A549 (cell line): ENCODE results near the gene DHX32. TPM values are rescaled to one million over a fixed set of nuclear protein-coding genes. Genes with fewer than 3 reads are reported as not detected.

ENCODE experiments used
- ATAC-seq, 2 experiments: fragments of 200-7000 bp in 1 of 2; fragments of >200 bp in 1 of 2; cut with Nextera tagmentation in 1 of 2; cut with Tn5 transposase in 1 of 2; 3 replicates each; pipeline versions ENCODE4 v1.8.0 to v1.9.1; 2018 to 2020; ENCODE audit warnings: mild to moderate bottlenecking in 1 of 2, moderate library complexity in 1 of 2
- CTCF ChIA-PET: fragments of 300-600 bp; sonication (Branson Sonifier 250); formaldehyde crosslinking; extraction: SDS; loops from one replicate; lab custom pipeline; 2021; ENCODE audit warnings: antibody characterized with exemption, inconsistent platforms; lab: Yijun Ruan, JAX
- POLR2A ChIA-PET: fragments of 350-600 bp; formaldehyde crosslinking; extraction: SDS; loops from one replicate; lab custom pipeline; 2021; ENCODE audit warnings: antibody characterized with exemption, inconsistent platforms; lab: Yijun Ruan, JAX
- DNase-seq, 2 experiments: peaks; one replicate each; pipeline versions ENCODE4 v3.0.0 to v3.0.0-alpha.2; 2011 to 2016; ENCODE audit warnings: low read depth in 1 of 2, low spot score in 1 of 2
- FAIRE-seq: peaks from 2 replicates; lab custom pipeline; 2011; peaks lifted over from hg19 to GRCh38; lab: Jason Lieb, UNC
- H3K27ac ChIP-seq, 2 experiments: fragments of >200 bp; sonication (Bioruptor Twin); formaldehyde crosslinking; 3 replicates each; pipeline ENCODE4 v1.5.1; 2016 to 2017
- H3K4me1 ChIP-seq: fragments of >200 bp; sonication (Bioruptor Twin); formaldehyde crosslinking; 3 replicates; pipeline ENCODE4 v1.6.1; 2016
- H3K4me2 ChIP-seq: fragments of >200 bp; sonication (Bioruptor Twin); formaldehyde crosslinking; 3 replicates; pipeline ENCODE4 v1.6.1; 2016
- H3K4me3 ChIP-seq: fragments of >200 bp; sonication (Bioruptor Twin); formaldehyde crosslinking; 3 replicates; pipeline ENCODE4 v1.5.1; 2016
- H3K9me3 ChIP-seq: fragments of >200 bp; sonication (Bioruptor Twin); formaldehyde crosslinking; 3 replicates; pipeline ENCODE4 v1.6.1; 2016
- BHLHE40 ChIP-seq: IDR thresholded peaks from 2 replicates; pipeline ENCODE4 v1.6.1; 2012; ENCODE audit warnings: low read depth, low read length, inconsistent platforms
- CBX8 ChIP-seq: fragments of 200-600 bp; sonication (generic); IDR thresholded peaks from 2 replicates; pipeline ENCODE4 v1.6.1; 2016
- CHD4 ChIP-seq: fragments of 200-600 bp; sonication (generic); IDR thresholded peaks from 2 replicates; pipeline ENCODE4 v1.6.1; 2016; ENCODE audit warnings: antibody characterized with exemption, mild to moderate bottlenecking, borderline replicate concordance
- EP300 ChIP-seq, 2 experiments: fragments of >200 bp; sonication (Bioruptor Twin); formaldehyde crosslinking; IDR thresholded peaks; 2 replicates in 1 of 2; 3 replicates in 1 of 2; pipeline ENCODE4 v1.6.1; 2016 to 2017
- ESRRA ChIP-seq: fragments of 150-350 bp; IDR thresholded peaks from 2 replicates; pipeline ENCODE4 v1.6.1; 2014; ENCODE audit warnings: mild to moderate bottlenecking, low read length, borderline replicate concordance
- HOXB5 ChIP-seq: fragments of 250-450 bp; sonication (Bioruptor Pico); IDR thresholded peaks from 2 replicates; pipeline ENCODE4 v1.5.0; 2020; ENCODE audit warnings: mild to moderate bottlenecking, moderate library complexity
- MYC ChIP-seq: IDR thresholded peaks from 2 replicates; pipeline ENCODE4 v1.6.1; 2012; ENCODE audit warnings: mild to moderate bottlenecking, inconsistent platforms, low read length, improper control_type of control experiment, borderline replicate concordance
- NFE2L2 ChIP-seq: fragments of 150-350 bp; conservative IDR thresholded peaks from 2 replicates; pipeline ENCODE4 v1.6.1; 2014; ENCODE audit warnings: low read length
- NPAS2 ChIP-seq: fragments of 250-450 bp; sonication (Bioruptor Pico); IDR thresholded peaks from 2 replicates; pipeline ENCODE4 v1.8.0; 2022; ENCODE audit warnings: mild to moderate bottlenecking, moderate library complexity, borderline replicate concordance
- NR3C1 ChIP-seq: fragments of >200 bp; sonication (Bioruptor Twin); formaldehyde crosslinking; IDR thresholded peaks from 3 replicates; pipeline ENCODE4 v1.6.1; 2017
- PBX3 ChIP-seq: IDR thresholded peaks from 2 replicates; pipeline ENCODE4 v1.6.1; 2012
- POLR2AphosphoS2 ChIP-seq: conservative IDR thresholded peaks from 2 replicates; pipeline ENCODE4 v1.6.1; 2012; ENCODE audit warnings: low read length, improper control_type of control experiment, inconsistent platforms
- RCOR1 ChIP-seq: fragments of 150-350 bp; IDR thresholded peaks from 2 replicates; pipeline ENCODE4 v1.6.1; 2014; ENCODE audit warnings: antibody characterized with exemption, low read length, low read depth
- TP53 ChIP-seq: fragments of 250-450 bp; sonication (Bioruptor Pico); IDR thresholded peaks from 2 replicates; pipeline ENCODE4 v1.5.0; 2021; ENCODE audit warnings: mild to moderate bottlenecking, moderate library complexity
- ZFP36 ChIP-seq: fragments of 450-650 bp; IDR thresholded peaks from 2 replicates; pipeline ENCODE4 v1.6.1; 2014; ENCODE audit warnings: borderline replicate concordance; ENCODE audit not compliant: partially characterized antibody
- ZSCAN20 ChIP-seq: fragments of 250-450 bp; sonication (Bioruptor Pico); IDR thresholded peaks from 2 replicates; pipeline ENCODE4 v1.8.0; 2022; ENCODE audit warnings: mild to moderate bottlenecking, moderate library complexity
- WGBS: methylation state at CpG from one replicate; pipeline ENCODE4 v1.1.6; 2017; ENCODE audit errors: missing lambda C conversion rate; 5-methylcytosine and 5-hydroxymethylcytosine counted together
- polyA plus RNA-seq, 4 experiments: library from polyadenylated mRNA; depleted of rRNA in 3 of 4; stranded (reverse); fragments of >200 nt; fragmentation: RNase III in 1 of 4; extraction: RNeasy Plus Mini Kit Qiagen cat#74134 plus additional on column Dnase treatment in 1 of 4; gene quantifications; 2 replicates in 3 of 4; 3 replicates in 1 of 4; pipeline ENCODE4 v1.2.3, GENCODE V29; 2011 to 2017
- TF ChIP-seq, protein P1 (sequence below): fragments of 150-350 bp; IDR thresholded peaks from 2 replicates; pipeline ENCODE4 v1.6.1; 2014; ENCODE audit warnings: low read depth, mild to moderate bottlenecking, low read length
- TF ChIP-seq, protein P2 (sequence below): fragments of 450-650 bp; IDR thresholded peaks from 2 replicates; pipeline ENCODE4 v1.6.1; 2014; ENCODE audit warnings: antibody characterized with exemption

The DHX32 gene
- polyA plus RNA-seq, 2 of the 4 experiments (the other 2 are of a cell fraction) = 37.4 to 61.8 TPM

GRCh38 chr10:125848371-125848770, 32.7 kb downstream of the DHX32 start:
- DNase-seq = no peak
- Histone ChIP-seq H3K9me3 (no peaks in the 10 kb centered on the region), H3K4me2 (no peak overlapping the region), H3K27ac (no peak overlapping the region), H3K4me1 (no peaks in the 10 kb centered on the region), H3K4me3 (no peak overlapping the region)
- WGBS = 96% methylated on average over 2 of the region's 2 CpGs
- no peak for TF ChIP-seq CBX8
- TF ChIP-seq, protein P1, sequence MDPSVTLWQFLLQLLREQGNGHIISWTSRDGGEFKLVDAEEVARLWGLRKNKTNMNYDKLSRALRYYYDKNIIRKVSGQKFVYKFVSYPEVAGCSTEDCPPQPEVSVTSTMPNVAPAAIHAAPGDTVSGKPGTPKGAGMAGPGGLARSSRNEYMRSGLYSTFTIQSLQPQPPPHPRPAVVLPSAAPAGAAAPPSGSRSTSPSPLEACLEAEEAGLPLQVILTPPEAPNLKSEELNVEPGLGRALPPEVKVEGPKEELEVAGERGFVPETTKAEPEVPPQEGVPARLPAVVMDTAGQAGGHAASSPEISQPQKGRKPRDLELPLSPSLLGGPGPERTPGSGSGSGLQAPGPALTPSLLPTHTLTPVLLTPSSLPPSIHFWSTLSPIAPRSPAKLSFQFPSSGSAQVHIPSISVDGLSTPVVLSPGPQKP = no peak
- TF ChIP-seq TP53 (CRISPR knock-in tag) = no peak
- TF ChIP-seq BHLHE40 = no peak
- TF ChIP-seq NFE2L2 = no peak
- no peak for TF ChIP-seq POLR2AphosphoS2
- no peak for ATAC-seq
- POLR2A ChIA-PET = no interaction called here
- no peak for FAIRE-seq
- CTCF ChIA-PET = interaction anchor here (0.9 to 2.2 kb wide), 2 partner anchors 8 kb away, joined by 3 to 9 read pairs; no protein-coding TSS in a partner anchor

DNA sequence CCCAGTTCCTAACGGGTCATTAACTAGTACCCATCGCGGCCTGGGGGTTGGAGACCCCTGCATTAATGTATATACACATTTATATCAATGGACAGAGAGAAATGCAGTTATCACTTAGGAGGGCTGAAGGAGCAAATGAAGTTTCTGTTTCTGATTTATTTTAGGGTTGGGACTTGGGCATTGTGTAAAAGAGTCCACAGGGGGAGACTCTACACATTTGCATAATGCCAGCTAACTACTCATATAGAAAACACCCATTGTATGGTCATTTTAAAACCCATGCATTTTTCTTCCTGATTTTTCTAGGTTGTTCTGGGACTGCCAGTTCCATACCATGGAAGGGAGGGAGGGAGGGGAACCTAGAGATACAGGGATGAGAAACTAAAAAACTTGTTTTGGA, 34.2 kb downstream of the DHX32 start:
- peaks cover 3% of the 10 kb centered on the region for H3K4me1 ChIP-seq
- DNase-seq (no peak), ATAC-seq (no peak), FAIRE-seq (no peak)
- H3K27ac ChIP-seq = no peak overlapping the region
- CTCF ChIA-PET = interaction anchor here (1.7 to 2.2 kb wide), 2 partner anchors 10 to 22 kb away, joined by 4 to 9 read pairs; no protein-coding TSS in a partner anchor
- POLR2A ChIA-PET = interaction anchor here (0.9 kb wide), 1 partner anchor 8 kb away, joined by 3 read pairs; no protein-coding TSS in a partner anchor
- WGBS = 97% methylated on average over 3 of the region's 3 CpGs
- H3K4me2 ChIP-seq = no peak overlapping the region
- TF ChIP-seq NPAS2 (CRISPR knock-in tag) (no peak), NR3C1 (no peak), PBX3 (no peak), ZSCAN20 (CRISPR knock-in tag) (no peak), TP53 (CRISPR knock-in tag) (no peak), CHD4 (no peak), ESRRA (no peak), RCOR1 (no peak)
- TF ChIP-seq, protein P2, sequence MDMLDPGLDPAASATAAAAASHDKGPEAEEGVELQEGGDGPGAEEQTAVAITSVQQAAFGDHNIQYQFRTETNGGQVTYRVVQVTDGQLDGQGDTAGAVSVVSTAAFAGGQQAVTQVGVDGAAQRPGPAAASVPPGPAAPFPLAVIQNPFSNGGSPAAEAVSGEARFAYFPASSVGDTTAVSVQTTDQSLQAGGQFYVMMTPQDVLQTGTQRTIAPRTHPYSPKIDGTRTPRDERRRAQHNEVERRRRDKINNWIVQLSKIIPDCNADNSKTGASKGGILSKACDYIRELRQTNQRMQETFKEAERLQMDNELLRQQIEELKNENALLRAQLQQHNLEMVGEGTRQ = no peak
- H3K9me3 ChIP-seq = no peaks in the 10 kb centered on the region
- H3K4me3 ChIP-seq = no peak overlapping the region

DNA sequence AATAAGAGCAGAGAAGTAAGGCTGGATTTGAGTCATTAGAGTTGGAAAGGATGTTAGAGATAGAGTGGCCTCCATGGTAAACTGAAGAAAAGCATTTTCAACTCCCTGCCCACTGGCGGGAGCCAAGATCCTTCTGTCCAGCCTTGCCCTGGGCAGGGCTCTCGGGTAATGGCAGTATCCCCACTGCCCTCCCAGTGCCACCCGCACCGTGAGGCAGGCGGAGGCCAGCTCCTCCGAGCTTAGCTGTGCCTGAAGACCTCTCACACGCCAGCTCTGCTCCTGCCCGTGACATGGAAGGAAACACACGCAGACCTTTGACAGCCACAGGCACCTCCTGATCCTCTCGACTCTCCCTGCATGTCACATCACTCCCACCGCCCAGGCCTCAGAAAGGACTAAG, 35.5 kb downstream of the DHX32 start:
- Histone ChIP-seq H3K4me1 (peaks cover 16% of the 10 kb centered on the region), H3K4me2 (no peak overlapping the region), H3K9me3 (no peaks in the 10 kb centered on the region), H3K4me3 (no peak overlapping the region), H3K27ac (no peak overlapping the region)
- CTCF ChIA-PET = interaction anchor here (0.6 to 1.7 kb wide), 2 partner anchors 23 to 700 kb away, joined by 3 to 4 read pairs; no protein-coding TSS in a partner anchor
- ATAC-seq (no peak), DNase-seq (no peak), FAIRE-seq (no peak)
- POLR2A ChIA-PET = no interaction called here
- 94% methylated on average over 11 of the region's 11 CpGs for WGBS
- TF ChIP-seq HOXB5 (CRISPR knock-in tag) (no peak), EP300 (IDR thresholded peaks at IDR 0.05) (no peak), MYC (no peak), ZFP36 (no peak)
